Type B pancreatic cell (in vitro differentiated cells): Measurements from ENCODE around the gene JUND. TPM values are rescaled to one million over a fixed set of nuclear protein-coding genes. Genes with fewer than 3 reads are reported as not detected.

Experiments
- DNase-seq: peaks from one replicate; pipeline ENCODE4 v3.0.0; 2021; ENCODE audit warnings: mixed read lengths; ENCODE audit not compliant: unreplicated experiment; ENCODE audit errors: extremely low spot score
- H3K27ac Mint-ChIP-seq: 2 replicates; pipeline ENCODE4 v1.8.0; 2021; ENCODE audit warnings: mild to moderate bottlenecking, mixed read lengths
- H3K27me3 Mint-ChIP-seq: 2 replicates; pipeline ENCODE4 v1.8.0; 2021; ENCODE audit warnings: mixed read lengths
- H3K36me3 Mint-ChIP-seq: 2 replicates; pipeline ENCODE4 v1.8.0; 2021; ENCODE audit warnings: mixed read lengths
- H3K4me1 Mint-ChIP-seq: one replicate; pipeline ENCODE4 v1.8.0; 2021; ENCODE audit warnings: mixed read lengths; ENCODE audit not compliant: unreplicated experiment
- H3K4me3 Mint-ChIP-seq: 2 replicates; pipeline ENCODE4 v1.8.0; 2021; ENCODE audit warnings: mild to moderate bottlenecking, mixed read lengths
- H3K9me3 Mint-ChIP-seq: 2 replicates; pipeline ENCODE4 v1.8.0; 2021; ENCODE audit warnings: mixed read lengths
- total RNA-seq: library from RNA; stranded (reverse); gene quantifications from 2 replicates; pipeline ENCODE4 v1.2.1, GENCODE V29; 2021; ENCODE audit warnings: low replicate concordance
- TF ChIP-seq, protein P1 (sequence below): fragments of 200-600 bp; sonication (generic); conservative IDR thresholded peaks from 2 replicates; pipeline ENCODE4 v1.5.0; 2021; ENCODE audit warnings: antibody characterized with exemption, mild to moderate bottlenecking

JUND gene
- total RNA-seq, 1 donor from 2014 or later, result 126 TPM

DNA sequence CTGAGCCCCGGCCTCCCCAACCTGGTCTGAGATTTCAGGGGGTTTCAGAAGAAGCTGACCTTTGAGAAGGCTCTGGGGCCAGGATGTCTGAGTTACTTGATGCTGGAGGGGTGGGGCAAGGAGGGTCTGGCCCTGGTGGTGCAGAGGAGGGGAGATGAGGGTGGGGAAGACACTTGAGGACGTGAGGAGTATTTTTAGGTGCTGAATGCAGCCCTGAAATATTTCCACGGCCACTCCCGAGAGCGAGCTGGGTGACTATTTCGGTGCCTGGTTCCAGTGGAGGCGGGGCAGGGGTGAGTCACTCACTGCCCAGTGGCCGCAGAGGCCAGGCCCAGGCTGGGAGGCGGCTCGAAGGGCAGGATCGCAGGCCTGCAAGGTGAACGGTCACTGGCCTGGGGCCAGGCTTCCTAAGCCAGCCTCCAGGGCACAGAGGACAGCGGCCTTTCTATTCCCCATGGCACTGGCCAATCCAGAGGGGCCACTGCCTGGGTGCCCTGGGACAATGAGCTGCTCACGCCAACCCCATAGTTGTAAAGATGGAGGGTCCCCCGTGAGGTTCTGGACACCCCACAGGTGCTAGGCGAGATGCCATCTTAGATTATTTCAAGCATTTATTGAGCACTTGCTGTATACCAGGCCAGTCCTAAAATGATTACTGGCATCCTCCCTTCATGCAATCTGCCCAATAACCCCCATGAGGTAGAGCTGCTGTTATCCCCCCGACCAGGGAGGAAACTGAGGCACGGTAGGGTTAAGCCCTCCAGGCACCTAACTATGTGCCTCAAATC is 19.7 kb upstream of the JUND start:
- TF ChIP-seq, protein P1, sequence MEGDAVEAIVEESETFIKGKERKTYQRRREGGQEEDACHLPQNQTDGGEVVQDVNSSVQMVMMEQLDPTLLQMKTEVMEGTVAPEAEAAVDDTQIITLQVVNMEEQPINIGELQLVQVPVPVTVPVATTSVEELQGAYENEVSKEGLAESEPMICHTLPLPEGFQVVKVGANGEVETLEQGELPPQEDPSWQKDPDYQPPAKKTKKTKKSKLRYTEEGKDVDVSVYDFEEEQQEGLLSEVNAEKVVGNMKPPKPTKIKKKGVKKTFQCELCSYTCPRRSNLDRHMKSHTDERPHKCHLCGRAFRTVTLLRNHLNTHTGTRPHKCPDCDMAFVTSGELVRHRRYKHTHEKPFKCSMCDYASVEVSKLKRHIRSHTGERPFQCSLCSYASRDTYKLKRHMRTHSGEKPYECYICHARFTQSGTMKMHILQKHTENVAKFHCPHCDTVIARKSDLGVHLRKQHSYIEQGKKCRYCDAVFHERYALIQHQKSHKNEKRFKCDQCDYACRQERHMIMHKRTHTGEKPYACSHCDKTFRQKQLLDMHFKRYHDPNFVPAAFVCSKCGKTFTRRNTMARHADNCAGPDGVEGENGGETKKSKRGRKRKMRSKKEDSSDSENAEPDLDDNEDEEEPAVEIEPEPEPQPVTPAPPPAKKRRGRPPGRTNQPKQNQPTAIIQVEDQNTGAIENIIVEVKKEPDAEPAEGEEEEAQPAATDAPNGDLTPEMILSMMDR, result no peak
- peaks cover 21% of the 10 kb centered on the region for H3K4me1 Mint-ChIP-seq
- H3K27ac Mint-ChIP-seq, result no peak overlapping the region
- no peaks in the 10 kb centered on the region for H3K36me3 Mint-ChIP-seq
- no peak for DNase-seq
- H3K4me3 Mint-ChIP-seq, result no peak overlapping the region
- no peaks in the 10 kb centered on the region for H3K27me3 Mint-ChIP-seq
- no peaks in the 10 kb centered on the region for H3K9me3 Mint-ChIP-seq

DNA sequence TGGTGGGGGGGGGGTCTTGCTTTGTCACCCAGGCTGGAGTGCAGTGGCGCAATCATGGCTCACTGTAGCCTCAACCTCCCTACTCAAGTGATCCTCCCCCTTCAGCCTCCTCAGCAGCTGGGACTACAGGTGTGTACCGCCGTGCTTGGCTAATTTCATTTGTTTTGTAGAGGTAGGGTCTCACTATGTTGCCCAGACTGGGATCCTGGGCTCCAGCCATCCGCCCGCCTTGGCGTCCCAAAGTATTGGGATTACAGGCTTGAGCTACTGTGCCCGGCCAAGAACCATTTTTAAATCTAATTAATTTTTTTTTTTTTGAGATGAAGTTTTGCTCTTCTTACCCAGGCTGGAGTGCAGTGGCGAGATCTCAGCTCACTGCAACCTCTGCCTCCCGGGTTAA is 18.2 kb upstream of the JUND start:
- H3K27ac Mint-ChIP-seq, result no peak overlapping the region
- H3K4me3 Mint-ChIP-seq, result no peak overlapping the region
- TF ChIP-seq, protein P1, result no peak
- H3K36me3 Mint-ChIP-seq, result no peaks in the 10 kb centered on the region
- DNase-seq, result no peak
- no peaks in the 10 kb centered on the region for H3K27me3 Mint-ChIP-seq
- H3K9me3 Mint-ChIP-seq, result no peaks in the 10 kb centered on the region
- peaks cover 17% of the 10 kb centered on the region for H3K4me1 Mint-ChIP-seq

DNA sequence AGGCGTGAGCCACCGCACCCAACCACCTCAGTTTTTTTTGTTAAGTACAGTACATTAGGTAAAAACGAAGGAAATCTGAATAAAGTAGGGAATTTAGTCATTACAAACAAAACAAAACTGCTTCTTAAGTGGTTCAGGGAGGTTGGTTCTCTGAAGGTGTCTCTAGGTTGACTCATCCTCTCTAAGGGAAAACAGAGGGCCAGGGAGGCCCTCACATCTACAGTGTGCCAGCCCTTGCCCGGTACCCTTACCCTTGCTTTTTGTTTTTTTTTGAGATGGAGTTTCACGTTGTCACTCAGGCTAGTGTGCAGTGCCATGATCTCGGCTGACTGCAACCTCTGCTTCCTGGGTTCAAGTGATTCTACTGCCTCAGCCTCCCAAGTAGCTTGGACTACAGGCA is 17.2 kb upstream of the JUND start:
- no peaks in the 10 kb centered on the region for H3K36me3 Mint-ChIP-seq
- no peak for DNase-seq
- peaks cover 8% of the 10 kb centered on the region for H3K4me1 Mint-ChIP-seq
- no peaks in the 10 kb centered on the region for H3K27me3 Mint-ChIP-seq
- H3K27ac Mint-ChIP-seq, result no peak overlapping the region
- TF ChIP-seq, protein P1, result no peak
- no peak overlapping the region for H3K4me3 Mint-ChIP-seq
- no peaks in the 10 kb centered on the region for H3K9me3 Mint-ChIP-seq

DNA sequence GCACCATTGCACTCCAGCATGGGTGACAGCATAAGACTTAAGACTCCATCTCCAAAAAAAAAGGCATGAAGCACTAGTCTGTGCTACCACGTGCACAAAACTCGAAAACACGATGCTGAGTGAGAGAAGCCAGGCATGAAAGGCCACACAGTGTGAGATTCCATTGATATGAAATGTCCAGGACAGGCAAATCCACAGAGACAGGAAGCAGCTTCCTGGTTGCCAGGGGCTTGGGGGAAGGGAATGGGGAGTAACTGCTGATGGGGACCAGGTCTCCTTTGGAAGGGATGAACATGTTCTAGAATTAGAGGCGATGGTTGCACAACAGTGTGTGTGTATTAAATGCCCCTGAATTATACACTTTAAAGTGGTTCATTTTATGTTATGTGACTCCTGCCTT is 15.9 kb upstream of the JUND start:
- peaks cover 12% of the 10 kb centered on the region for H3K4me1 Mint-ChIP-seq
- no peaks in the 10 kb centered on the region for H3K36me3 Mint-ChIP-seq
- H3K27ac Mint-ChIP-seq, result no peak overlapping the region
- DNase-seq, result no peak
- no peak overlapping the region for H3K4me3 Mint-ChIP-seq
- no peaks in the 10 kb centered on the region for H3K9me3 Mint-ChIP-seq
- TF ChIP-seq, protein P1, result no peak
- no peaks in the 10 kb centered on the region for H3K27me3 Mint-ChIP-seq

DNA sequence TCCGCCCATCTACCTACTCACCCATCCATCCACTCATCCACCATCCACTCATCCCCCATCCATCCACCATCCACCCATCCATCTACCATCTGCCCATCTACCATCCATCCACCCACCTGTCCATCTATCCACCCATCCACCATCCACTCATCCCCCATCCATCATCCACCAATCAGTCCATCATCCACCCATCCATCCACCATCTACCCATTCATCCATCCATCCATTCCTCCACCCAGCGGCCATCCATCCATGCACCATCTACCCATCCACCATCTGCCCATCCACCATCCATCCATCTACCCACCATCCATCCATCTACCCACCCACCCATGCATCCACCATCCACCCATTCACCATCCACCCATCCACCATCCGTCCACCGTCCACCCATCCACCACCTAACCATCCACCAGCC is 13.6 kb upstream of the JUND start:
- H3K27me3 Mint-ChIP-seq, result no peaks in the 10 kb centered on the region
- no peaks in the 10 kb centered on the region for H3K9me3 Mint-ChIP-seq
- no peaks in the 10 kb centered on the region for H3K36me3 Mint-ChIP-seq
- no peak overlapping the region for H3K27ac Mint-ChIP-seq
- H3K4me1 Mint-ChIP-seq, result peaks cover 20% of the 10 kb centered on the region
- no peak for DNase-seq
- no peak overlapping the region for H3K4me3 Mint-ChIP-seq
- TF ChIP-seq, protein P1, result no peak
